HG03565 (cell line): ENCODE data around the gene PRDM8.

Experiments used
- ATAC-seq: cut with Tn5 transposase; IDR thresholded peaks from one replicate; pipeline ENCODE4 v1.9.1; 2021; ENCODE audit warnings: mild to moderate bottlenecking, moderate library complexity; ENCODE audit not compliant: unreplicated experiment

PRDM8 gene

GRCh38 chr4:80183250-80184052 is 13.9 kb upstream of the PRDM8 start:
- ATAC-seq, result peak; percentile 3

GRCh38 chr4:80184053-80184824 is 13.1 kb upstream of the PRDM8 start:
- ATAC-seq, result peak; percentile 88

- ATAC-seq, result no peak
These were observed 12.2 kb upstream of the PRDM8 start for GRCh38 chr4:80184825-80185756.

- ATAC-seq, result no peak
These were observed 11.3 kb upstream of the PRDM8 start for GRCh38 chr4:80185787-80186548.

- no peak for ATAC-seq
These were observed 10.6 kb upstream of the PRDM8 start for GRCh38 chr4:80186676-80187075.

- no peak for ATAC-seq
These were observed 9.6 kb upstream of the PRDM8 start for GRCh38 chr4:80187677-80188076.

- no peak for ATAC-seq
These were observed 8.9 kb upstream of the PRDM8 start for GRCh38 chr4:80188457-80188800.

GRCh38 chr4:80188801-80189458 is 8.4 kb upstream of the PRDM8 start:
- no peak for ATAC-seq

GRCh38 chr4:80189581-80189955 is 7.7 kb upstream of the PRDM8 start:
- no peak for ATAC-seq

GRCh38 chr4:80189956-80190677 is 7.2 kb upstream of the PRDM8 start:
- no peak for ATAC-seq

GRCh38 chr4:80192252-80192866 is 4.9 kb upstream of the PRDM8 start:
- no peak for ATAC-seq

- no peak for ATAC-seq
These were observed 4.4 kb upstream of the PRDM8 start for GRCh38 chr4:80192937-80193336.

- ATAC-seq, result no peak
These were observed 1.7 kb upstream of the PRDM8 start for GRCh38 chr4:80195441-80196140.

- no peak for ATAC-seq
These were observed 913 bp upstream of the PRDM8 start for GRCh38 chr4:80196259-80196921.

GRCh38 chr4:80197601-80198440 is 518 bp downstream of the PRDM8 start:
- ATAC-seq, result no peak

- no peak for ATAC-seq
These were observed 1.1 kb downstream of the PRDM8 start for GRCh38 chr4:80198441-80198837.

GRCh38 chr4:80199004-80199560 is 1.8 kb downstream of the PRDM8 start:
- ATAC-seq, result no peak
